GM18909 (cell line): Measurements from ENCODE around the gene TTK.

Experiments used
- ATAC-seq: cut with Tn5 transposase; IDR thresholded peaks from one replicate; pipeline ENCODE4 v1.9.1; 2021; ENCODE audit warnings: mild to moderate bottlenecking; ENCODE audit not compliant: unreplicated experiment, poor library complexity

Gene TTK

GRCh38 chr6:80004173-80005072, at the start of gene TTK:
Gene TTK (plus strand): TSS chr6:80004649. CDS start chr6:80005844, 1,195 bp downstream.
- ATAC-seq, result peak; percentile 100

GRCh38 chr6:79954849-79955248, 49.6 kb upstream of the TTK start:
- ATAC-seq, result no peak

- ATAC-seq, result no peak
These were observed 39.8 kb upstream of the TTK start for GRCh38 chr6:79964607-79965081.

GRCh38 chr6:79967178-79967577, 37.3 kb upstream of the TTK start:
- no peak for ATAC-seq

GRCh38 chr6:79969784-79970183, 34.7 kb upstream of the TTK start:
- no peak for ATAC-seq

- no peak for ATAC-seq
These were observed 33.3 kb upstream of the TTK start for GRCh38 chr6:79971193-79971592.

- no peak for ATAC-seq
These were observed 22.8 kb upstream of the TTK start for GRCh38 chr6:79981652-79982051.

- peak; percentile 58 for ATAC-seq
These were observed 20.2 kb upstream of the TTK start for GRCh38 chr6:79984261-79984660.

GRCh38 chr6:79985128-79985527, 19.3 kb upstream of the TTK start:
- no peak for ATAC-seq

GRCh38 chr6:79989641-79990040, 14.8 kb upstream of the TTK start:
- no peak for ATAC-seq

- no peak for ATAC-seq
These were observed 11.2 kb upstream of the TTK start for GRCh38 chr6:79993012-79993910.

- no peak for ATAC-seq
These were observed 10.5 kb upstream of the TTK start for GRCh38 chr6:79993911-79994309.

- no peak for ATAC-seq
These were observed 6.7 kb upstream of the TTK start for GRCh38 chr6:79997728-79998127.

GRCh38 chr6:80001337-80001736, 3.1 kb upstream of the TTK start:
- ATAC-seq, result no peak

GRCh38 chr6:80003826-80004172, 650 bp upstream of the TTK start:
- peak; percentile 23 for ATAC-seq

GRCh38 chr6:80005406-80005805, 957 bp downstream of the TTK start:
- ATAC-seq, result no peak

GRCh38 chr6:80006541-80006940, 2.1 kb downstream of the TTK start:
- ATAC-seq, result no peak

- ATAC-seq, result no peak
These were observed 5.1 kb downstream of the TTK start for GRCh38 chr6:80009531-80009930.

GRCh38 chr6:80010288-80010687, 5.8 kb downstream of the TTK start:
- no peak for ATAC-seq

- ATAC-seq, result no peak
These were observed 11.5 kb downstream of the TTK start for GRCh38 chr6:80015839-80016435.
